ENCODE results near the gene SEMA7A.

Gene SEMA7A

DNA sequence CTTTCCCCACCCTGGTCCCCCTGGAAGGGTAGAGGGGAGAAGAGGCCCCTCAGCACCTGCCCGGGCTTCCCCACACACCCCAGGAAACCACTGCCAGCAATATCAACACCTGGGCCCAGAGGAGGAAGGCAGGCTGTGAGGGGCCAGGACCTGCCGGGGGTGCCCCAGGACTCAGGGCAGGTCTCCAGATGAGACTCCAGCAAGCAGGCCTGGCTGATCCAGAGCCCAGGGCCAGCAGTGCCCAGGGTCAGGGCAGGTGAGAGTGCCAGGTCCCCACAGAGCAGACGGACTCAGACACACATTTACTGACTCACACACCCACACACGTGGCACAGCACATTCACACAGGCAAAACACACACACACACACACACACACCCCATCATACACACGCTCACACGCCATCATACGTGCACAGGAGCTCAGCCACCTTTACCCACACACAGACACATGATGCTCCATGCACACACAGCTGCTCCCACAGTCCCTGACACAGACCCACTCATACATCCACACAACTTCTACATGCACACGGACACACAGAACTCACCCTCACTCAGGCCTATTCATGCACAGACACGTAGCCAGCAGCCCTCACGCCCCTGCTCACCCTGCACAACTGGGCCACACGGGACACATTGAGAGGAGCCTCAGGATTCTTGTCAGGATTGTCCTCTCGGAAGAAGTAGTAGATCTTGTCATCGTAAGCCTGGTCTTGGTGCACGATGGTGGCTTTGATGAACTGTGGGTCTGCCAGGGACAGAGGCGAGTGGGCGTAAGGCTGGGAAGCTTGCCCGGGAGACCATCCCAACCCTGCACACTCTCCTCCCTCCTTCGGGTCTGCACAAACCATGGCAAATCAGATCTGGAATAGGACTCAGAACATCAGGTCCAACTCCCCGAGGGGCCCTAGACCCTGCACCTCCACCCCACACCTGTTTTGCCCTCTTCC is 17.5 kb downstream of the SEMA7A start:
- no peak for DNase-seq (ENCODE audit: low spot score)

DNA sequence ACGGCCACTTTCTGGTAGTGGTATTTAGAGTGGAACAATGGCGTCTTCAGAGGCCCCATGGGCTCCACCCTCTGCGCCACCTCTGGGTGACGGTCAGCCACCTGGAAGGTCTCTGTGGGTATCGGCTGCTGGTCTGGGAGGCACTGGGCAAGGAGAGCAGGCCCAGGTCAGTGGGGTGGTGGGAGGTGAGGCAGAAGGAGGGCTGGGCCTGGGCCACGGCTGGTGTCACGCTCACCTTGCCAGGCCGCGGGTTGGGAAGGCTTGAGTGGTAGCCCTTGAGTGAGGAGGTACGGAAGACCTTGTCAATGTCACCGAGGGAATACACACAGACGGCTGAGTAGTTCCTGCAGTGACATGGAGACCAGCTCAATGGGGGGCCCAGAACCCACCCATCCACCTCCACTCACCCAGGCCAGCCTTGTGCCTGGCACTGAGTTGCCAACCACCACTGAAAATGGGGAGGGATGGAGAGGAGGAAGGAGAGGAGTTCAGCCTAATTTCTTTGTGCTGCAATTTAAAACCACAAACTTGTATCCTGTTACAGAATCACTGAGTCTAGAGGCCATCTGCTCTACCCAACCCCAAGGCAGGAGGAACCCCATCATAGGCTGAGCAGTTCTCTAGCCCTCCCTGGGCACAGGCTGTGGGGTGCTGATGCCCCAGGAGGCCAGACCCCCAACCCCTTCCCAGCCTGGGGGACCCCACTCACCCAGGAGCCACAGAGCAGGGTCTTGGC is 19.0 kb downstream of the SEMA7A start:
- DNase-seq (ENCODE audit: low spot score), result no peak

DNA sequence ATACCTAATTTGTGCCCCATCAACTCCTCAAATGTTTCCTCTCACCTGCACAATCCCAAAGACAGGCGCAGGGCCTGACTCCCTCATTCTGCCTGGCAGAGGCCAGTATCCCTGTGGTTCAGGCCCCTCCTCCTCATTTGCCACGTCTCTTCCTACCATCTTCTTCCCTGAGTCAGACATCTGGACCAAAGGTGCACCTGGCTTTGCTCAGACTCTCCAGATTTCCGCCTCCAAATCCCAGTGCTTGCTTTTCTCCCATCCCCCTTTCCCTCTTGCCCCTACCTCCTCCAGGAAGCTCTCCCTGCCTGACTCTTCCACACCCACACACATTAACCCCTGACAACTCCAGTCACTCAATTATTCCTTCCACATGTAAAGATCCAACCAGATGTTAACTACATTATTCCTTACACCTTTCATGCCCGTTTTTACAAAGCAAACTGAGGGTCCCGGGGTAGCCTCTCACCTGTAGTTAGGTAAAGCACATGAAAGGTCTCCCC is 19.6 kb downstream of the SEMA7A start:
- no peak for DNase-seq (ENCODE audit: low spot score)

DNA sequence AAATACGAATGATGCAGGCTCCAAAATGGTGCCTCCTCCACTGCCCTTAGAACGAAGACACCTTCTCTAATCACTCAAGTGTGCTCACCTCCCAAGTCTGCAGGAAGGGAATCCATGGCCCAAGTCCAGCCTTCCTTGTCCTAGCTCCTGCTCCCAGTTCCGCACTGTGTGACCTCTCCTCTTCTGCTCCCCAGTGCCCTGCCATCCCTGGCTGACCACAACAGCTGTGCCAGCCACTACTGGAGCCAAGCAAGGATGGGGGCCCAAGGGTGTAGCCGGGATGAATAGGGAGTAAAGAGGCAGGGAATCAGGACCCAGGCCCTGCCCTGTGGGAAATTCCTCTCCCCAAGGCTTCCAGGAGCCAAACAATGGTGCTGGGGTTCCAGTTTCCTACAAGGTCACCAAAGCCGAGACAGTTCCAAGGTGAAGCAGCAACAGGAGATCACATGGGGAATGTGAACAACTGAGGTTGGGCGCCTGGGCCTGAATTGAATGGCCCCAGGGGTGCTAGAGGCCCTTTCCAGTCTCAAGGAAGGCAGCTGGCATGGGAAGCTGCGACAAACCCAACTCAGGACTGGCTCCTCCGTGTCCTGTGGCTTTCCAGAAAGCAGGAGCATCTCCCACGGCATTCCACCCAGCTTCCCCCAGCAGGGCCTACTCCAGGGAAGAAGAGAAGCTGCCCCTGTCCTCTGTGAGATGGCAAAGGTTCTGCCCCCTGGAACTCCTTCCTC is 20.2 kb downstream of the SEMA7A start:
- no peak for DNase-seq (ENCODE audit: low spot score)

DNA sequence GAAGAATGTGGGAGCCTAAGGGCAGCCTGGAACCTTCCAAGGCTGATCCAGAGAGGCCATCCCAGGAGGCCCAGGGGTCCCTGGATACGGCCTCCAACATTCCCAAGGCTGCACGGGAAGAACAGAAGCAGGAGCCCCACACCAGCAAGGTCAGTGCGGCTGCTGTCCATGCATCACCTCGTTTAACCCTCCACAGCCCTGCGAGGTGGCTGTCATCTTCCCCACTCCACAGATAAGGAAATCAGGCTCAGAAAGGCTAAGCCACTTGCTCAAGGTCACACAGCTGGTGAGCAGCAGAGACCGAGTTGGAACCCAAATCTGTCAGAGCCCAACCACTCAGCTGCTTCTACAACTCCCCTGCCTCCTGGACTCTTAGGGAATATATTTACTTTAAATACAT is 21.6 kb downstream of the SEMA7A start:
- DNase-seq (ENCODE audit: low spot score), result no peak

DNA sequence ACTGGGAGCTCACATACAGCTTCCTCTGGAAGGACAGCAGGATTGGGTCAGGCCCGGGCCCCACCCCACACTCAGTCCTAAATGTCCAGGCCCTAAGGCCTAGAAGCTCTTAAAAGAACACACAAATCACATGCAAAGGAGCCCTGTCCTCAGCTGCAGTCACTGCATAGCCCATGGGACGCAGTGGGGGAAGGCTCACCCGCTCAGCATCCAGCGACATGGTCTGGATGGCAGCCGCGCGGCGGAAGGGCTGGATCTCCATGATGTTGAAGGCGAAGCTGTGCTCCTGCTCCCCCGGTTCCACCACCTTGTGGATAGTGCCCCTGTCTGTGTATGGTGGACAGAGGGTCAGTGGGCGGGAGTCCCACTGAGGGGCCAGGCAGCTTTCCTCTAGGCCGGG is 22.1 kb downstream of the SEMA7A start:
- no peak for DNase-seq (ENCODE audit: low spot score)

DNA sequence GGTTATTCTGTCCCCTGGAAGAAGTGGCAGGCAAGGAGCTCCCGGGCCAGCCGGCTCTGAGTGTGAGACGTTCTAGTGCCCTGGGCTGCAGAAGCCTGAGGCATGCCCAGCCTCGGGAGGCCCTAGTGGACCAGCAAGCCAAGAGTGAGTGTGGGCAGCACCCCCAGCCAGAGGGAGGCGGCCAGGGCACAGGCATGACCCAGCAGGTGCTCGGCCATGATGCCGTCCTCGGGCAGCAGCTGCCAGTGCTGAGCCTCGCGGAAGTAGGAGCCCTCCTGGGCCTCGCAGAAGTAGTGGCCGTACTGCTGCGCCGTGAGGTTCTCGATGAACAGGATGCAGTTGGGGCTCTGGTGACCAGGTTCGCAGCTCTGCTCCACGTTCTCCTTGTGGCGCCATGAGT is 23.3 kb downstream of the SEMA7A start:
- no peak for DNase-seq (ENCODE audit: low spot score)

DNA sequence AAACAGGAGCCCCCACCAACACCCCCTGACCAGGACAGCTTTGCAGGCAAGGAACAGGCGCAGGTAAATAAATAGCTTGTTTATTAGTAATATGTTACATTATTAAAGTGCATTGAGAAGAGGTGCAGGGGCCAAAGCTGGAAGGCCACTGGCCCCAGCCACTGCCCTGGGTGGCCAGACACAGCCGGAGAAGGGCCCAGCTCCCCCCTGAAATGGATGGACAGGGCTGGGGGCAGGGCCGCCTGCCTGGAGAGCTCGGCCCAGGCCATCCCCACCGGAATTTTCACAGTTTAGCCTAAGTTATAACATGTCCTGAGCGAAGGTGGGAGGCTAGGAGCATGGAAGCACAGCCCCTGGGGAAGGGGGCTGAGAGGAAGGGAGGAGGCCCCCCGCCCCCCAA is 24.5 kb downstream of the SEMA7A start:
- DNase-seq (ENCODE audit: low spot score), result no peak

DNA sequence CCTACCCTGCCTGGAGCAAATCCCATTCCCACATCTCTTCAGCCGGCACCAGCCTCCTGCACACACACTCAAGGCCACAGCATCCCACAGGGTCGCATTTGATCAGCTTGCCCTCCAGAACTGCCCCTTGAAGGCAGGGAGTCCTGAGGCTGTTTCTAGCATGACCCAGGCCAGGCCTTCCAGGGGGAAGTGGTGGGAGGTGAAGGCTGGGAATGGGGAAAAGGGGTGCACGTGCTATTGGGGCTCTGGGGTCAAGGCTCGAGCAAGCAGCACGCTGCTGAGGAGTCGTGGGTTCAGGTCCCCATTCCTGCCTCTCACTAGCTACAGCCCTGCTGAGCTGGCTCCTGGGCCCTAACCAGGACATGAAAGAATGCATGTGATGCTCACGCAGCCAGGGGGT is 24.9 kb downstream of the SEMA7A start:
- no peak for DNase-seq (ENCODE audit: low spot score)

DNA sequence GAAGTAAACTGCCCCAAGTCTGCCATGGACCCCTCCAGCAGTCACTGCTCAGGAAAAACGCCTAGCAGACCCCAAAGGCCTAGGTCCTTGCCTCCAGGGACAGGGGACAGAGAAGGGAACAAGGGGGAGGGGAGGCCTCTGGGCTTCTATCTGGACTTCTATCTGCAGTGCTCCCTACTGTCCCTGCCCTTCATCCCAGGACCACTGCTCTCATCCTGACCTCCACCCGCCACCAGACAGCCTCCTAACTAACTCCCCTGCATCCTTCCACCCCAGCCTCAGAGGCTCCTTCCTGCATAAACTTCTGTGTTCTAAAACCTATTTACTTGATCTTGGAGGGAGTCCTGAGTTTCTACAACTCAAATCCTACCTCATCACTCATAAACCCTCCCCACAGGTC is 25.4 kb downstream of the SEMA7A start:
- DNase-seq (ENCODE audit: low spot score), result no peak

DNA sequence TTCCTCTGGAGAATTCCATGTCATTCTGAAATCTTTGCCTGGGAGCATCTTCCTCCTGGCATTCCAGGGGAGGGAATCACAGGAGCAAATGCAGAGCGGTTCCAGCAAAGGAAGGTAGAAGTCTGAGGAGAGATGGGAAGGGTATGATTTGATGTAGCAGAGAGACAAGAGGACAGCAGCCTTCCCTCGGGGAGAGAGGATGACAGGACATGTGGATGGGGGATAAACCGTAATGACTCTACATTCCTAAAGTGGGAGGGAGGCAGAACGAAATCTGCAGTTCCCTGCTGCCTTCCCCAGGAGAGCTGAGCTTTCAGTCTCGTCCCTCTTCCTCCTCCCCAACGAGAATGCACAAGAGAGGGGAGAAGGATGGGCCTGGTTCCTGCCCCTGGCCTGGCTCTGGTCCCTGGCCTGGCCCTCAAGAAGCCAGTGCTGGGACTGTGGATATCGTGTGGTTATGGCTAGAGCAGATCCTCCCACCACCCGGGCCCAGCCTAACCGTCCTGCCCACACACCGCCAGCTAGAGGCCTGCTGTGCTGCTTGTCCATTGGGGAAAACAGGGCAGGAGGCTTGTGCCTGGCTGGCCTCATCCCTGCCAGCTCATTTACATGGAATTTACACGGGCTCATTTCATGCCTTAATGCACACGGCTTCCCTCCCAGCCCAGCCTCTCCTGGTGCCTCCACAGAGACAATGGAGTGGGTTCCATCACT is 26.6 kb downstream of the SEMA7A start:
- no peak for DNase-seq (ENCODE audit: low spot score)

DNA sequence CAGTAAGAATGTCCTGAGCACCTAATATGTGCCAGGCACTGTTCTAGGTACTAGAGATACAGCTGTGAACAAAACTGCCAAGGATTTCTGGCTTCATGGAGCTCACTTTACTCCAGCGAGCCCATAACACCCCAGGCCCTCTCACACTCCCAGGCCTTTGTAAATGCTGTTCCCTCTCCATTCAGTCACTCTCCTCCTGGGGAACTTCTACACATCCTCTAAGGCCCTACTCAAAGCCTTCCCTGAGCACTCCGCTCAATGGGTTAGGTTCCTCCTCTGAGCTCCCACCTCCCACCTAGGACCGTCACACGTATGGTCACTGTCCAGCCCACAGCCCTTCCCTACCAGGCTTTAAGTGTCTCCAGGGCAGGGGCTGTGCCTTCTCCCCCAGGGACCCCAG is 27.2 kb downstream of the SEMA7A start:
- no peak for DNase-seq (ENCODE audit: low spot score)

DNA sequence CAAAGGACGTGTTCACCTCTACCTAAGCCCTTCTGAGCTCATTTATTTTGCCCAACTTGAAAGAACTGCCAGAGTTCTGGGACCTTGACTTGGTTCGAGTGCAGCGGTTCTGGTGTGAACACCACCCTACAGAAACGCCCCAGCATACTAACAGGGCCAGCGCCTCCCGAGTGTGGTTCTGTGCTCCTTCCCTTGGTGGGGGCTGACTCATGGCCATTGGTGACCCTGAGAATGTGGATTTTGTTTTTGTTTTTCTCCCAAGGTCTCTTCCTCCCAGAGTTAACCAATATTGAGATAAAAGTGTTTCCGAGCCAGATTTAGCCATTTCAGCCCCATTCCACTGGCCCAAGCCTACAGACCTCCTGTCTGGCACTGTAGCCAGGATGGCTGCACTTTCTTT is 27.9 kb downstream of the SEMA7A start:
- DNase-seq (ENCODE audit: low spot score), result no peak

DNA sequence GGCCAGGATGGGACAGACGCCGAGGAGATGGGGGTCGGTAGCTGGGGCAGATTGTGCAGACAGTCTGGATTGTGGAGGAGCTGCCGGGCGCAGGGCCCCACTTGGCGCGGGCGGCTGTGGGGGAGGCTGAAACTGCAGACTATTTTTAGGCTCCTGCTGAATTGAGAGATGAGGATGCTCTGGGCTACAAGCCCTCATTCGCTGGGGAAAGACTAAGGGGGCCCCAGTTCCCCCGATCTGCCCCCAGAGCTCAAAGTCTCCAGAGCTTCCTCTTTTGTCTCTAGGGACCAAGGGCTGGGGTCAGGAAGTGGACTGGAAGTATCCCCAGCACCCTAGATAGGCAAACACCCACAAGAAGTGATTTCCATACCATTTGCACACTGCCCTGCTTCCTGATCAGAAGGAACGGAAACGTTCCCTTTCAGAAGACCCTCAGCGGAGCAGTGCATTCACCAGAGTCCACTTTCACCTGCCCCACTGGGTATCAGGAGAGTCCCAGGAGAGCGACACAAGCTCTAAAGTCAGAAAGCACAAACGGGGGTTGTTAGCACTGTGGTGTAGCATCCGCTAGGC is 29.7 kb downstream of the SEMA7A start:
- no peak for DNase-seq (ENCODE audit: low spot score)

DNA sequence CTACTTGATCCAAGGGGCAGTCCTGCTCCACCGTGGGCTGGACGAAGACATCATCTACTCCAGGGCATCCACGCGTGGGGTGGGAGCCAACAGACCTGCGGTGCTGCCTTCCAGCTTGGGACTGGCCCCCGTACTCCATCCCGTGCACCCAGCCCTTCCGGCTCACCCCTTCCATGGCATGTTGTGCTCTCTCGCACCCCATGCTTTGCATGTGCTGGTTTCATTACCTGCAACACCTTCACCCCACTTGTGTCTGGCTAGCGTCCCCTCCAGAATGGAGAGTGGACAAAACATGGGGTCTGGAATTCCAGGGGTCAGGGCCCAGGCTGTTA is 30.2 kb downstream of the SEMA7A start:
- no peak for DNase-seq (ENCODE audit: low spot score)

DNA sequence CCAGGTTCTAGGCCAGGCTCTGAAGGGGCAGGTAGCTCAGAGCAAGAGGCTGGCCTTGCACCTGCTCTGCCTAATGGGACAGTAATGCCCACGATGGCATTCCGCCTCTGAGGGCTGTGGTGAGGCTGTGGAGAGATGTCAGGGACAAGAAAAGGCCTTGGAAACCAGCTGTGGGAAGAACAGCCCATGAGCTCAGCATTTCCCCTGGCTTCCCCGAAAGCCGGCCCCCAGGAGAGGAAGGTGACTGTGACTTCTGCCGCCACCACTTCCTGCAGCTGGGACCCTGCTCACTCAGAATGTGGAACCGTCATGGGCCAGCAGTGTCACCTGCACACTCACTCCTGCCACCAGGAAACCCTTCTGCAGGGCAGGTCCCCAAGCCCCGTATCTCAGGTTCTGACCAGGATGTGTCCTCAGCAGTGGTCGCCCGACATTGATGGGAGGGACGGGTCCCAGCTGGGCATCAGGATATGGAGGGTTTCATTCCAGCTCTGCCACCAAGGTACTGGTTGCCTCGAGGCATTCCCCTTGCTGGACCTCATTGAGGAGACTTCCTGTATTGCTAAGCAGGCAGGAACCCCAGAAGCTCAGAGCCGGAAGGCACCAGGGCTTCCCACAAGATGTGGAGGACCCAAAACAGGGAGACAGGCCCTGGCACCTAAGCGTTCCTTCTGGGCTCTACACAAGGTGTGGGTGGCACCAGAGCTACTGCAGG is 30.7 kb downstream of the SEMA7A start:
- peak; percentile 60 for DNase-seq (ENCODE audit: low spot score)

DNA sequence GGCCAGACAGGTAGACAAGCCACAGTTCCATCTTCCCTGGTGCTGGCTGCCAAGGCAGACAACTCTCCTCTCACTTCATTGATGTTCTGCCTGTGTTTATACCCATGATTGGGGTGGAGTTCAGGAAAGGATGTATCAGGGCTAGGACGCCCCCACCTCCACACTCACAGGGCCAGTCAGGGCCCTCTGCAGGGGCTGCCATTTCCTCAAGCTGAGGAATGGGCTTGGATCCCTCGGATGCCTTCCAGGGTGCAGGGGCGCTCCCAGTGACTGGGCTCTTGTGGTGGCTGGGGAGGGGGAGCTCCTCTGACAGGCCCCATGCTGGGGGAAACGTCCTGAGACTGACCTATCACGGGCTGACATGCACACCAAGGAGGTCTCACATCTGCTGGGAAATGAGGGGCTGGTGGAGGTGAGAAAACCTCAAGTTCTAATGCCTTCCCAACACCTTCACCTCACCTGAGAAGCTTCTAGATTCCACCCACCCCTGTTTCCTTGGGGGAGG is 31.4 kb downstream of the SEMA7A start:
- no peak for DNase-seq (ENCODE audit: low spot score)

DNA sequence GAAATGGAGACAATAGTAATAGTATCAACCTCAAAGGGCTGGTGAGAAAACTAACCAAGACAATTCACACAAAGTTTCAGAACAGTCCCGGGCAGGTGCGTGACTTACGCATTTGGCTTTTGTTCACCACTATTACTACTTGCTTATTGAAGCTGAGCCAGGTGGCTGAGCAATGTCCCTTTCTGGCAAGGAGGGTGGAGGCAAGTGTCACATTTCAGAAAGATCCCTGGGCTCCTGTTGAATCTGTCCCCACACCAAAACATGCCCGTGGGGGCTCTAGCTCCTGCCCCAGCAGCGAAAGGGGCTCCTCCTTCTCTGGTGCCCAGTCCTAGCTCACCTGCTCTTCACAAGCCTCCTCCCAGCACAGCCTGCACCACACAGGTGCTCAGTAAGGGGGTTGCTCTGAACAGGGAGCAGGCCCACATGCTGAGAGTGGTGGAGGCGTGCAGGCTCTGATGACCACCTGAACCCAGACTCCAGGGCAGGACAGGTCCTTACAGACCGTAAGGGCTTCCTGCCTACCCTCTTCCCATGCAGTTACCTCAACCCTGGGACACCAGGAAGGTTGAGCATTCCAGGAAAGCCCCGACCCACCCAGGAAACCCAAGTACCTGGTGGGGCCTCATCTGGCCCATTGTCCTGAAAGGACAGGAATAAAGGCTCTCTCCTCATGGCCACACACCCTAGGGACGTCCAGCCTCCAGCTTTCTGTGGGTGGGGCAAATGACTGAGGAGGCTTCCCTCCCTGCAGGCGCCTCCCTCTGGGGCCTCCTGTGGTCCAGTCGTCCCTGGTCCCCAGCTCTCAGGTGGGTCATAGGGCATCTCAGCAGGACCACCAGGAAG is 32.6 kb downstream of the SEMA7A start:
- no peak for DNase-seq (ENCODE audit: low spot score)

DNA sequence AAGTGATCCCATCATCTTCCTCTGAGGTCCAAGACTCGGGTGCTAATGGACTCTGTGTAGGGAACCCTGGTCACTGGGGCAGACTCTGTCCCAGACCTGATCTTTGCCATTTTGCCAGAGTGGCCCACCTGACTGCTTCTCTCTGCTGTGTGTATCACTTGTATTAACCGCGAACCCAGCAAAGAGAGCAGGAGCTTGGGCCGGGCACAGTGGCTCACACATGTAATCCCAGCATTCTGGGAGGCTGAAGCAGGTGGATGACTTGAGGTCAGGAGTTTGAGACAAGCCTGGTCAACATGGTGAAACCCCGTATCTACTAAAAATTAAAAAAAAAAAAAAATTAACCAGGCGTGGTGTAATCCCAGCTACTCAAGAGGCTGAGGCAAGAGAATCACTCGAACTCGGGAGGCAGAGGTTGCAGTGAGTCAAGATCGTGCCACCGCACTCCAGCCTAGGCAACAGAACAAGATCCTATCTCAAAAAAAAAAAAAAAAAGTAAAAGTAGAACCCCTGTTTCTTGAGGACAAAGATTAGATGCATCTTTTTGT is 33.4 kb downstream of the SEMA7A start:
- DNase-seq (ENCODE audit: low spot score), result no peak

Data from CD4-positive, alpha-beta T cell treated with Interleukin-6 at 100 ng/mL for 8 hours (primary cell).